GM19468 (cell line): ENCODE results near the gene PIK3C2B.

Source experiments
- ATAC-seq: cut with Tn5 transposase; IDR thresholded peaks from one replicate; pipeline ENCODE4 v1.9.1; 2021; ENCODE audit warnings: mild to moderate bottlenecking, moderate library complexity, moderate number of reproducible peaks; ENCODE audit not compliant: unreplicated experiment; ENCODE audit errors: extremely low read depth

PIK3C2B gene

DNA sequence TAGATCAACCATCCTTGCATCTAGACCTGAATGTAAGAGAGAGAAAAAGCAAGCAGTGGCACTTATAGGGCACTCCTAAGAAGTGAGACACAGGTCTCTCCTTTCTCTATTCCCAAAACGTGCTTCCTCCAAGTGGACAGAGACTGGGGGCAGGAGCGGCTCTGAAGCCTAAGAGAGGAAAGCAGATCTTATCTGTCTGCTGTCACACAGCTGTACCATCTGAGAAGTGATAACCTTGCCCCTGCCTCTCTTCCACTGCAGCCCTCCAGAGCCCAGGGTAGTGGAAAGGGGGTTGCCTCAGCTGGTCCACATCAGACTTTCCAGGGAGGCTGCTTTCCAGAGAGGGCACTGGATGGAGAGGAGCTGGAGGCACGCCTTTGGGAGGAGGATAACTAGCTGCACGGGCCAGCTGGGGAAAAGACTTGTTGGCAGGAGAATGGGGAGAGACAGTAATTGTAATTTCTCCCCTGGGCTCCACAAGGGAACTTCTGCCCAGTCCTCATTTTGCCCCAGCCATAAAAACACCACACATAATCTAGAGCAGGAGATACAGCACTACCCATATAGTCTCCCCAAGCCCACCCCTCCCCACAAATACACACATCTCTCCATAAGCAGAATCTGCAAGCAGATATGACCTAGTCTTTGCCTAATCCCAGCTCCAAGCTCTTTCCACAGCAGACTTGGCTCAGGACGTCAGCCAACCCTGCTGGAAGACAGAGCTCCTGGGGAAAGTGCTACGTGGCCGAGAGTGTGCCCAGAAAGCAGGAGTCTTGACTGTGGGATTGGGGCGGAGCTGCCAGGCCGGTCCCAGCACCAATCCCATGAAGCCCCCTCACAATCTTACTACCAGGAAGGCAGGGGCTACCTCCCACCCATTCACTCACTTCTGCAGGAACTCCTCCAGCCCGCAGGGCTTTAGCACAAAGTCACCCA, 31.2 kb downstream of the PIK3C2B start:
- ATAC-seq, result no peak

DNA sequence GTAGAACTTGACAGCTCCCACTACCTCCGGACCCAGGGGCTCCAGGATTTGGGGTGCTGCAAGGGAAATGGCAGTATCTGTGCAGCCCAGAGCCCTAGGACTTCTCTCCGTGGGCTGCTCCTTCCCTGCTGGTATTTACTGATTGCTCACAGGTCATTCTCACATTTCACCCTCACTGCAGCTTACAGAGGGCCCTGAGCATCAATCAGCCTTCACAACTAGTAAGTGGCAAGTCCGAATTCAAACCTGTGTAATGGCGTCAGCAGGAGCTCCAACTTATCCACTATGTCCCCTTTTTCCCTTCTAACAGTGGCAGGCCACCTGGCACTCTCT, 32.4 kb downstream of the PIK3C2B start:
- no peak for ATAC-seq

- no peak for ATAC-seq
These were observed 33.0 kb downstream of the PIK3C2B start for GRCh38 chr1:204461331-204462228.

DNA sequence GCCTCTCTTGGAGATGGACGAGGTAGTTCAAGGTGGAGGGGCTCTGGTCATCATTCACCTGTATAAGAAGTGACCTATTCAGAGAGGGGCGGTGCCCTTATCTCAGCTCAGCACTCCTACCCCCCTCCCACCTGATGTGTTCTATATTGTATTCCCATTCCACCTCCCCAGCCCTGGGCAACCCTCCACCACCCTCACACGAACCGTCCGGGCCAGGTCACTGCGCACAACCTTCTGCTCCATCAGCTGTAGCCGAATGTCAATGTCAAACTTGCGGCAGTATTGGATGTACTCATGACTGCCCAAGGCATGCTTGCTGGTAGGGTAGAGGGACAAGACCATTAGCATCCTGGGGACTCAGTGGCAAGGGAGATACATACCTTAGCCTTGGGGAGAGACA, 34.3 kb downstream of the PIK3C2B start:
- ATAC-seq, result no peak

DNA sequence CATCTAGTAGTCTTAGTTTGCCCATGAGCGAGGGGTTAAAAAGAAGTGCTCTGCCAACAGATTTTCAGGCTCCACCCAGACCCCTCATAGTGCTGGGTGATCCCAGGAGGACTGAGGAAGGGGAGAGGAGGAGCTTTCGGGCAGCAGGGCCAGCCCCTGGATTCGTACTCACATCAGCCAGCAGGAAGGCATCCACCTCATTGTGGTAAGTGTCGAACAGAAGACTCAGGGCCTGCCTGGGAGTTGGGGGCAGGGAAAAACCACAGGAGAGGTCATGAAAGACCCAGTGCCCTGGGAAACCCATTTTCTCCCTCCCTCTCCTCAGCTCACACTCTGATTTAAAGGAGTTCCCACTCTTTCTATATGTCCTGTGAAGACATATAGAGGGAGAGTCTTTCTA, 34.9 kb downstream of the PIK3C2B start:
- ATAC-seq, result no peak

- ATAC-seq, result no peak
These were observed 36.9 kb downstream of the PIK3C2B start for GRCh38 chr1:204457666-204458065.

- no peak for ATAC-seq
These were observed 37.7 kb downstream of the PIK3C2B start for GRCh38 chr1:204456826-204457442.

DNA sequence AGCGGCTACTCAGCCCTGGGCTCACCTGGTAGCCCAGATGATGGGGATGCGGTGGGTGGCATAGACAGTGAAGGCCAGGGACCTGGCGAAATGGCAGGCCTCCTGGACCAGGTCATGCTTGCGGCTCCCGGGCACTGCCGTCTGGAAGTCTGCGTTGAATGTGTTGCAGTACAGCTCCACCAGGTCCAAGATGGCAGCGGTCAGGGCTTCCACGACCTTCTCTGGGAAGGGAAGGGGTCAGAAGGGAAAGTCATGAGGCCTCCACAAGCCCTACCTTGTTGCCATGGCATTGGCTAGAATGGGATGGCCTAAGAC, 38.8 kb downstream of the PIK3C2B start:
- no peak for ATAC-seq

- no peak for ATAC-seq
These were observed 39.4 kb downstream of the PIK3C2B start for GRCh38 chr1:204455063-204455830.

DNA sequence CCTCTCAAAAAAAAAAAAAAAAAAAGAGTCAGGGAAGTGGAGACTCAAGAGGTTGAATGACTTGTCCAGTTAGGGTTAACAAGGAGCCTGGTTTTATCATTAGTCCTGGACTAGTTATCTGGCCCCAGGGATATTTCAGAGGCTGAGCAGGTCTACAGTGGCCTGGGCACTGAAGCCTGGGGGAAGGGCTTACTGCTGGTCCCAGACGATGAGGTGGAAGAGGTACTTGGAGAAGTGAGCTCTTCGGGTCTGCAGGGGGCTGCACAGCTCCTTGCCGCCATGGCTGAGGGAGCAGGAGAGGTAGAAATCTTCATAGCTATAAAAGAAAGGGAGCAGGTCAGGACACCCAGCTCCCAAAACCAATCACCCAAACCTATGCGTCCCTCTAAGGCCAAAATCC, 40.1 kb downstream of the PIK3C2B start:
- ATAC-seq, result no peak

DNA sequence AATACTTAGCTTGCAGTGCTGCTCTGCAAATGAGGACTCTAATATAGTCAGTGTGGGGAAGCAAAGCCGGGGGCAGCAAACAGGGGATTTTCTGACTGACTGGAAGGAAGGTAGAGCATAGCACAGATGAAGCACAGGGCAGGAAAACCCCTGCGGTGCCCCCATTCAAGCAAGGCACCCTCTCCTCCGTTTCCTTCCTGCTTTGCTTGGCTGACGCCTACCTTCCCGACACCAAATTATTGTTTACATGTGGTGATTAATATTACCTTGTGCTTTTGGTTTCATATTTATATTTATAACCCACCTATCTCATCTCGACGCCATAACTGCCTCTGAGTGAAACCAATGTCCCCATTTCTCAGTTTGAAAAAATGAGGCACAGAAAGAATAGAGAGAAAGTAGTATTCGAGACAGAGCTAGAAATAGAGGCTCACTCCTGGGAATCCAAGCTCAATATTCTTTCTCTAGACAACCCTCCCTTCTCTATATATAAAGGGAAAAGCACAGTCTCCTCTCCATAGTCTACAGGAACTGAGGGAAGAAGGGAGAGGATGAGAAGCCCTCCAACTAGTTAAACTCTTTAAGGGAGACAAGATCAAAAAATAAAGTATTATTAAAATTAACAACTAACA, 41.3 kb downstream of the PIK3C2B start:
- ATAC-seq, result peak; percentile 40

DNA sequence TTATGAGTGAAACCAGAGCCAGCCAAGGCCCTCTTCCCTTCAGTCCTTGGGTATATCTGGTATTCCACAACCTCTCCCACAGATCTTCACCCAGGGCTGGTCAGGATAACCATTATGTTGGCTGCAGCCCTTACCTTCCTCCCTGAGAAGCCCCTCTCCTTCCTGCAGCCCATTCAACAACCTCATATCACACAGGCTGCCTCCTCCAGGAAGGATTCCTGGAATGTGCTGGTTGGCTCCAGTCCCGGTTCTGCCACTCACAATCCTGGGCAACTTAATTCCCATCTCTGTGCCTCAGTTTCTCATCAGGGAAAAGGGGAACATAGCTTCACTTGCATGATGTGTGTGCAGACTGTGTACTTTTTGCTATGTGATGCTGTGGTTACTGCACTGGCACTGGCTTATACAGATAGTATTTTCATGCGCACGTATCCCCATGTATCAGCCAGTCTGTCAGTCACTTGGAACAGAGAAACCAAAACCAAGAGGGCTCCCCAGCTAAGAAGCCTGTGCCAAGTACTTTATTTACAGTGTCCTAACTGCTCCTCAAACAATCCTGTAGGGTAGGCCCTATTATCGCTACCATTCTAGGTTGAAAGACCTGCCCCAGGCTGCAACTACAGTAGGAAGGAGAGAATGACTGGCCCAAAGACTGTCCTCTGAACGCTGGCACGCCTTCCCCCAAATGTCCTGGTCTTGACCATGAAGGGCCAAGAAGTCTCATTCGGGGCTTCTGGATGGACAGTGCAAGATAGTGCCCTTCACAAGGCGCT, 43.1 kb downstream of the PIK3C2B start:
- ATAC-seq, result no peak

DNA sequence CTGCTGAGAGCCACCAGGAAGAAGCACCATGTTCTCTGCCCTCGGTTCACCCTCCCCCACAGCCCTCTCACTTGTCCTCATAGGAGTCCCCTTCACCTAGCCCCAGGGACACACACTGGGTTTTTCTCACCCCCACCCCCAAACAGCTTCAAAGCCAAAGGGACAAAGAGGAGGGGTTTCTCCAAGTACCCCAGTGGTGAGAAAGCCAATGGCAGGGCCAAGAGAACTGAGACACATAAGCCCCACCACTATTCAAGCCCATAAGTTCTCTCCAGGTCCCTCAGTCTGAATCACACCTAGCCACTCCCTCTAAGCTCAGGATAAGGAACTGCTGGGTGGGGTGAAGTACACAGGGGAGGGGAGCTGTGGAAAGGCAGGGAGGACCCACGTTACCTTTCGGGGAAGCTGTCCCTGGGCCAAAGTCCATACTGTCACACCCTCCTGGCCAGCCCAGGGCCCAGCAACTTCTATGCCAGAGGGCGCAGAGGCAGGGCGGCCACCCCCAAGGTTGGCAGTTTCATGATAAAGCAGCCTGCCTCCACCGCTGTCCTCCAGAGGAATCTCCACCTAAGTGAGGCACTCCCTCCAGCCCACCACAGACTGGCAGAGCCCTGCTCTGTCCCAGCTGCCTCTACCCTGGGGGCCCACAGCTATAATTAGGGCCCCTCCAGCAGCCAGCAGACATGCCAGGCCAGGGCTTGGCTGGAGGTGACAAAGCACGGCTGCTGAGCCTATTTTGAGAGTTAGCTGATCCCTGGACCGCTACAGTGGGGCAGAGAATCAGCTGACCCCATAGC, 43.9 kb downstream of the PIK3C2B start:
- no peak for ATAC-seq

DNA sequence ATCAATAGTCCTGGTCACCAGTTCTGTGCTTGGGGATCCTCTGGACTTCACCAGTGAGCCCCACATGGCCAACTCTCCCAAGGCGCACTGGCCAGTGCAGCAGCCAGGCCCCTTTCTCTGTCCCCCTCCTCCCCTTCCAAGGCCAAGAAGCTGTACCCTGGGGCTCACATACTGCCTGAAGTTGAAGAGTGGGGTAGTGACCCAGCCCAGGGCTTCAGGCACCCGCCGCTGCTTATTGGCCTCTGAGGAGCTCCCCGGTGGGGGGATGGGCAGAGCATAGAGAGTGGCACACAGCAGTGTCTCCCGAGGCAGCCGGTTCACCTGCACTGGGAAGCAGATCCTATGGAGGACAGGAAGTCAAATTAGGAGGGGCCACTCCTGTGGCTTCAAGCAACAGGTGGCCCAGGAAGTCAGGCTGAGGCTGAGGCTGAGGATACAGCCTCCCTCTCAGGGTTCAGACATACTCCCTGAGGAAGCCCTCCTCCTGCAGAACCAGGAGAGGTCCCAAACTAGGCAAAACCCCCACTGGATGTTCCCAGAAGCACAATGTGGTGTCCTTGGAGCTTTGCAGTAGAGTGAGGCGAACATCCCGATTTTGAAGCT, 44.8 kb downstream of the PIK3C2B start:
- no peak for ATAC-seq

DNA sequence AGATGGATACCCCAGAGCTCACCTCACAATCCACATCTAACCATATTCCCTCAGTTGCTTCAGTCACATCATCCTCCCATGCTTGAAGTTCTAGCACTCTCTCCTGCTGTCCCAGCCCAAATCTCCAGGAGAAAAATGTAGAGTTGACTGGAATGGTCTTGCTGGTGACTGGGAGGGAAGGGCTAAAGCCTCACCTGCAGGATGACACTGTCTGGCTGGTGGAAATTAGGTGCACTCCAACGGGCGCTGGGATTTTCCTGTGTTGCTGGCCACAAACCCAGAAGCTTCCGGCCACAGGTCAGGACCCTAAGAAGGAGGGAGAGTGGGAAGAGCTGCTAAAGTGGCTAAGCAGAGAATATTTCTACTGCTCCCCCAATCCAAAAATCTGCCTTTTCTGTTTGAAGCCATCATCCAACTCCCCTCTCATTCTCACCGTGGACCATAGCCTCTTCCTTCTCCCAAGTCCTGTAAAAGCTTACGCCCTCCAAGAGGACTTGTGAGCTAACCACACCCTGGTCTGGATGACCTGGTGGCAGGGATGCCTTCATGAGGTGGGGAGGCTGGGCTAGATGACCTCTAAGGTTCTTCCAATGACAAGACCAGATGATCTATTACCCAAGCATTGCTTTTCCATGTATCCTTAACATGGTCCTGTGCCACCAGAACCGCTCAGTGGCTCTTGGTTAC, 45.5 kb downstream of the PIK3C2B start:
- no peak for ATAC-seq

GRCh38 chr1:204448344-204448964, 46.2 kb downstream of the PIK3C2B start:
- no peak for ATAC-seq

DNA sequence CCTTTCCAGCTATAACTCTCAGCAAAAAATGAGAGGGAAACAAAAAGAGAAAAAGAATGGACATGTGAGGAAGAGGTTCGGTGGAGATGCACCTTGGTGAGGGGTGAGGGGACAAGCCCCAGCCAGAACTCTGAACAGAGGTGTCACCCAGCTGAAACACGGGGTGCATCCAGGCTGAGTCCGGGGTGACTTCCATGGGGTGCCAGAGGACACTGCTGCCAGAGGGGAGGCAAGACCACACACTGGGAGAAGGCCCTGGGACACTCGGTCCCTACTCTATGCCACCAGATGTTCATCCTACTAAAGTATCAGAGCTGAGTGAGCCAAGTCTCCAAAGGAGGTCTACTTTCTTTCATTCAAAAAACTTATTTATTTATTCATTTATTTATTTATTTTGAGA, 46.9 kb downstream of the PIK3C2B start:
- ATAC-seq, result no peak
